H1 (cell line): ENCODE measurements around the gene KRTAP12-2. TPM values are rescaled to one million over a fixed set of nuclear protein-coding genes. Genes with fewer than 3 reads are reported as not detected.

Source experiments
- KDM1A ChIP-seq: fragments of 200-600, 300-600 bp; sonication (generic); IDR thresholded peaks from 2 replicates; pipeline ENCODE4 v1.7.1; 2016; ENCODE audit warnings: mild to moderate bottlenecking, low read length, borderline replicate concordance
- TCF12 ChIP-seq: IDR thresholded peaks from 2 replicates; pipeline ENCODE4 v1.6.1; 2011; ENCODE audit warnings: low read depth, mild to moderate bottlenecking, low read length
- polyA plus RNA-seq, 7 experiments: library from polyadenylated mRNA; depleted of rRNA in 3 of 7; stranded (reverse) in 5 of 7; unstranded in 2 of 7; fragments of >200 nt in 5 of 7; fragments of 200-250 nt in 2 of 7; gene quantifications; 1 replicate in 5 of 7; 2 replicates in 1 of 7; 4 replicates in 1 of 7; pipeline versions ENCODE4 v1.2.1 to v1.2.3, GENCODE V29; 2011 to 2013; ENCODE audit warnings: missing spikeins in 2 of 7, mixed read lengths in 2 of 7
- total RNA-seq: library from RNA; stranded (reverse); fragmentation: NEBNext Ultra II Directional; extraction: Animal tissue kit (Norgen Biotek cat#: 25700); gene quantifications from 2 replicates; pipeline ENCODE4 v1.2.1, GENCODE V29; 2021

The KRTAP12-2 gene
- total and polyA plus RNA-seq, 2 of the 8 experiments (the other 6 are each of a cell fraction or from before 2014, with no cell fraction given), result 0.50 TPM; not detected in 1

DNA sequence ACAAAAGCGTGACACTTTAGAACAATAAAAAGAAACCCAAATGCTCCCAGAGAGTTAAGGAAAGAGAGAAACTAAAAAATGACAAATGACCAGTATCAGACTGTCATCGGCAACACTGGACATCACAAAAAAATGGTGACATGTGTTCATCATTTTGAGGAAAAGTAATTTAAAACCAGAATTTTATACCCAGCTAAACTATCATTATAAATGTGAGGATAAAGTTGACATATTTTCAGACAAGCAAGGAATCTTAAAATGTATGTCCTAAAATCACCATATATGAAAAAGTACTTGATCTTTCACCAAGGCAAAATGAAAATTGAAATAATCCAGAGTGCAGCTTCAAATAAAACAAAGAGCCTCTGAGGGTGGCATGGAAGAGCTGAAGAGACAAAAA lies 21.8 kb downstream of the KRTAP12-2 start (continued):
- TF ChIP-seq TCF12 (no peak), KDM1A (no peak)
